HG02938 (cell line): ENCODE data around the gene KRTAP9-6.
"Not testable (repeated sequence)": the region's sequence is repeated elsewhere in the genome, so short reads cannot be mapped to it uniquely, and the experiment has no call there.

Experiments
- ATAC-seq: cut with Tn5 transposase; IDR thresholded peaks from one replicate; pipeline ENCODE4 v1.9.1; 2021; ENCODE audit warnings: mild to moderate bottlenecking, moderate library complexity; ENCODE audit not compliant: unreplicated experiment

KRTAP9-6 gene

GRCh38 chr17:41271323-41271722 lies 6.1 kb downstream of the KRTAP9-6 start:
- not testable (repeated sequence) for ATAC-seq

- ATAC-seq = no peak
Measured at GRCh38 chr17:41271858-41272257, 6.7 kb downstream of the KRTAP9-6 start.

- ATAC-seq = not testable (repeated sequence)
Measured at GRCh38 chr17:41275648-41276190, 10.5 kb downstream of the KRTAP9-6 start, which contains the start of gene KRTAP9-7. Gene KRTAP9-7 (plus strand): TSS chr17:41275698. CDS start chr17:41275698, 0 bp downstream.

GRCh38 chr17:41278176-41278955 lies 13.2 kb downstream of the KRTAP9-6 start:
- ATAC-seq = no peak

- ATAC-seq = no peak
Measured at GRCh38 chr17:41284043-41284442, 18.9 kb downstream of the KRTAP9-6 start.

- ATAC-seq = no peak
Measured at GRCh38 chr17:41284546-41284945, 19.4 kb downstream of the KRTAP9-6 start.

GRCh38 chr17:41287050-41287449 lies 21.9 kb downstream of the KRTAP9-6 start:
- ATAC-seq = no peak

- ATAC-seq = no peak
Measured at GRCh38 chr17:41294016-41294415, 28.8 kb downstream of the KRTAP9-6 start.

- ATAC-seq = no peak
Measured at GRCh38 chr17:41296846-41297245, 31.7 kb downstream of the KRTAP9-6 start.

GRCh38 chr17:41298458-41299135 lies 33.4 kb downstream of the KRTAP9-6 start:
- ATAC-seq = no peak

- no peak for ATAC-seq
Measured at GRCh38 chr17:41301204-41301790, 36.1 kb downstream of the KRTAP9-6 start.

GRCh38 chr17:41301916-41302901 lies 37.0 kb downstream of the KRTAP9-6 start, which contains the start of gene KRTAP29-1:
Gene KRTAP29-1 (minus strand): TSS chr17:41302851. CDS start chr17:41302851, 0 bp downstream.
- ATAC-seq = no peak

GRCh38 chr17:41302981-41303380 lies 37.8 kb downstream of the KRTAP9-6 start:
- ATAC-seq = no peak

- ATAC-seq = no peak
Measured at GRCh38 chr17:41304091-41304490, 38.9 kb downstream of the KRTAP9-6 start.

- ATAC-seq = no peak
Measured at GRCh38 chr17:41307647-41308046, 42.5 kb downstream of the KRTAP9-6 start.

GRCh38 chr17:41308251-41308917 lies 43.2 kb downstream of the KRTAP9-6 start:
- no peak for ATAC-seq

GRCh38 chr17:41308918-41309359 lies 43.8 kb downstream of the KRTAP9-6 start, which contains the start of gene KRTAP16-1:
Gene KRTAP16-1 (minus strand): TSS chr17:41309309. CDS start chr17:41309253, 56 bp downstream.
- ATAC-seq = no peak

- ATAC-seq = no peak
Measured at GRCh38 chr17:41311111-41311510, 45.9 kb downstream of the KRTAP9-6 start.

- no peak for ATAC-seq
Measured at GRCh38 chr17:41315204-41315794, 50.1 kb downstream of the KRTAP9-6 start, which contains the start of gene KRTAP17-1. Gene KRTAP17-1 (minus strand): TSS chr17:41315710. CDS start chr17:41315650, 60 bp downstream.
